Fibroblast of villous mesenchyme (primary cell): Measurements from ENCODE around the gene NT5DC4. TPM values are rescaled to one million over a fixed set of nuclear protein-coding genes. Genes with fewer than 3 reads are reported as not detected.

Experiments used
- DNase-seq: peaks from one replicate; pipeline ENCODE4 v3.0.0-alpha.2; 2010; ENCODE audit warnings: low read depth
- H3K4me3 ChIP-seq: 2 replicates; pipeline ENCODE4 v1.5.1; 2011; ENCODE audit warnings: low read depth, mild to moderate bottlenecking, low read length
- total RNA-seq: library from RNA; depleted of rRNA; stranded (reverse); fragments of >200 nt; gene quantifications from 2 replicates; pipeline ENCODE4 v1.2.3, GENCODE V29; 2012
- TF ChIP-seq, protein P1 (sequence below): IDR thresholded peaks from 2 replicates; pipeline ENCODE4 v1.5.1; 2012; ENCODE audit warnings: low read depth, mild to moderate bottlenecking, low read length; ENCODE audit not compliant: insufficient read depth

Gene NT5DC4
- total RNA-seq, 1 donor = not detected

DNA sequence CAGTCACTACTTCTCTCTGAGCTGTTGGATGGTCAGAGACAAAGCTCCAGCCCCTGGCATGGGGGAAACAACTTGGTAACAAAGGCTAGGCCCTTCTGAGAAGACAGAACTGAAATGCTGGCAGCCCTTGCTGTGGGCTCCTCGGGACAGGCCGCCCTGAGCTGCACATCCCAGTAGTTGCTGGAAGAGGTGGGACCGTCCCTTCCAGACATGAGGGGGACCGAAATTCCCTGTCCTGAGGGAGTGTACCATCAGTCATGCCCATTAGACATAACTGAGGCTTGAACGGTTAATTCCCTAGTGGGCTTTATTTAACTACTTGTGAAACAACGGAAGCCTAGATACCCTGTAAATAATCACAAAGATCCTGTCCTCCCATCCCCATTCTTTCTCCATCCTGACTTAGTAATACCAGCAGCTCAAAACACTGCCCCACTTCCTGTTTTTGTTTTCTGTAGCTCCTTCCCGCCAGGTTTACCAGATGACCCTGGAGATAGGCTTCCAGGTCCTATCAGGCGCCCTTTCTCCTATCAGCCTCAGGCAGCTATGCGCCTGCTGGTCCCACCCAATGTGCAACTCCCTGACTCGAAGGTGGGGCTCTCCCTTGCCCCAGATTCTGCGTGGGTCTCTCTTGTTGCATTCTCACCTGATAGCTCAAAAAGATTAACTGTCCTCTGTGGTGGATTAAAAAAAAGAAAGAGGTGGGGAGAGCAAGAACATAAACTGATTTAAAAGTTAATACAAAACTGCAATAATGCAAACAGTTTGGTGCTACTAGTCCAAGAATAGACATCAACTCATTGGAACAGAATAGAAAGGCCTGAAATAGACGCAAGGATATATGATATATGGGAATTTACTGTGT, 37.0 kb upstream of the NT5DC4 start:
- TF ChIP-seq, protein P1, sequence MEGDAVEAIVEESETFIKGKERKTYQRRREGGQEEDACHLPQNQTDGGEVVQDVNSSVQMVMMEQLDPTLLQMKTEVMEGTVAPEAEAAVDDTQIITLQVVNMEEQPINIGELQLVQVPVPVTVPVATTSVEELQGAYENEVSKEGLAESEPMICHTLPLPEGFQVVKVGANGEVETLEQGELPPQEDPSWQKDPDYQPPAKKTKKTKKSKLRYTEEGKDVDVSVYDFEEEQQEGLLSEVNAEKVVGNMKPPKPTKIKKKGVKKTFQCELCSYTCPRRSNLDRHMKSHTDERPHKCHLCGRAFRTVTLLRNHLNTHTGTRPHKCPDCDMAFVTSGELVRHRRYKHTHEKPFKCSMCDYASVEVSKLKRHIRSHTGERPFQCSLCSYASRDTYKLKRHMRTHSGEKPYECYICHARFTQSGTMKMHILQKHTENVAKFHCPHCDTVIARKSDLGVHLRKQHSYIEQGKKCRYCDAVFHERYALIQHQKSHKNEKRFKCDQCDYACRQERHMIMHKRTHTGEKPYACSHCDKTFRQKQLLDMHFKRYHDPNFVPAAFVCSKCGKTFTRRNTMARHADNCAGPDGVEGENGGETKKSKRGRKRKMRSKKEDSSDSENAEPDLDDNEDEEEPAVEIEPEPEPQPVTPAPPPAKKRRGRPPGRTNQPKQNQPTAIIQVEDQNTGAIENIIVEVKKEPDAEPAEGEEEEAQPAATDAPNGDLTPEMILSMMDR = no peak
- DNase-seq = no peak
- no peak overlapping the region for H3K4me3 ChIP-seq

DNA sequence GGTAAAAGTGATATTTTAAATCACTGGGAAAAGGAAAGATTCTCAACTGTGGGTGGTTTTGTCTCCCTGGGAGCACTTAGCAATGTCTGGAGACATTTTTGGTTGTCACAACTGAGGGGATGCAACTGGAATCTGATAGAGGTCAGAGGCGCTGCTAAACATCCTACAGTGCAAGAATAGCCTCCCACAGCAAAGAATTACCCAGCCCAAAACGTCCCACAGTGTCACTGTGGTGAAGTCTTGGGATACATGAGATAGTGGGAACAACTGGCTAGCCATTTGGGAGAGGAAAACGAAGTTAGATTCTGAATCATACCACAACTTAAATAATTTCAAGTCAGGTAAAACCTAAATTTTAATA, 36.4 kb upstream of the NT5DC4 start:
- no peak for DNase-seq
- H3K4me3 ChIP-seq = no peak overlapping the region
- TF ChIP-seq, protein P1 = no peak

DNA sequence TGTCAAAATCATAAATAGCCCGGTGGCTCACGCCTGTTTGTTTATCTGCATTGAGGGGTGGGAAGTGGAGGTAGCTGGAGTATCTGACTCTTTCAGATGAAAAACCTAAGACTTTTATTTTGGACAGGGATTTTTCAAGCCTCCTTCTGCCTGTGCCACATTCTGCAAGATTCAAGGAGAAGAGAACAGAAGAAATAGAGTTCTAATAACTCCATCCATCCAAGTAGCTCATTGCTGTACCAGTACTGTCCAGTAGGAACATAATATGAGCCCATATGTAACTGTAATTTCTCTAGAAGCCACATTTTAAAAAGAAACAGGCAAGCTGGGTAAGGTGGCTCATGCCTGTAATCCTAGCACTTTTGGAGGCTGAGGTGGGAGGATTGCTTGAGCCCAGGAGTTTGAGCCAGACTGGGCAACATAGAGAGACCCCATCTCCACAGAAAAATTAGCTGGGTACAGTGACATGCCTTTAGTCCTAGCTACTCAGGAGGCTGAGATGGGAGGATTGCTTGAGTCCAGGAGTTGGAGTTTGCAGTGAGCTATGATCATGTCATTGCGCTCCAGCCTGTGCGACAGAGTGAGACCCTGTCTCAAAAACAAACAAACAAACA, 35.4 kb upstream of the NT5DC4 start:
- H3K4me3 ChIP-seq = no peak overlapping the region
- TF ChIP-seq, protein P1 = peak; percentile 28
- no peak for DNase-seq

DNA sequence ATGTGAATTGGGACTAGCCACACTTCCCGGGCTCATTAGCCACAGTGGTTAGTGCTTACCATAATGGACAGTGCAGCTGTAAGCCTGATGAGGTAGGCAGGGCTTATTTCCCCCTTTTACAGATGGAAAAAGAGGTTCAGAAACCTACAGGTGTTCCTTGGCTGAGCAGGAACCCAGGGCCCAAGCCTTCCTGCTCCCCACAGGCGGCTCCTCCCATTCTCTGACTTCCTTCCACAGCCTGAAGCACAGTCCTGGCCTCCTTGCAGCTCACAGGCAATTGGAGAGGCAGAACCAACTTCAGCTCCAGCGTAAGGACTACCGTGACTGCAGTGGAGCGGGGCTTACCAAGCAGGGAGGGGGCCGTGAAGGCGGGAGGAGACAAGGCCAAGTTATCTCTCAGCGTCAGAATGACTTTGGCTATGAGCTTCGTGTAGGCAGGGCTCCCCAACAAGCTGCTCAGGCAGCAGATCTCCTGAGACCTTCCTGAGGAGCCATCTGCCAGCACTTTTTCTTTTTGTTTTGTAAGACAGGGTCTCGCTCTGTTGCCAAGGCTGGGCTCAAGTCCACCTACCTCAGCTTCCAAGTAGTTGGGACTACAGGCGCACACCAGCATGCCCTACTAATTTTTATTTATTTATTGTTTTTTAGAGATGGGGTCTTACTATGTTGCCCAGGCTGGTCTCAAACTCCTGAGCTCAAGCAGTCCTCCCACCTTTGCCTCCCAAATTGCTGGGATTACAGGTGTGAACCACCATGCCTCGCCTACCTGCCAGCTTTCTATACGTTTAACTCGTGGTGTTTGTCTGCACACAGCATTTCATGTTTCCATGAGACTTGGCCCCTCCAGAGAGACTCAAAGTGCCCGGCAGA, 34.2 kb upstream of the NT5DC4 start:
- no peak for DNase-seq
- TF ChIP-seq, protein P1 = no peak
- no peak overlapping the region for H3K4me3 ChIP-seq

DNA sequence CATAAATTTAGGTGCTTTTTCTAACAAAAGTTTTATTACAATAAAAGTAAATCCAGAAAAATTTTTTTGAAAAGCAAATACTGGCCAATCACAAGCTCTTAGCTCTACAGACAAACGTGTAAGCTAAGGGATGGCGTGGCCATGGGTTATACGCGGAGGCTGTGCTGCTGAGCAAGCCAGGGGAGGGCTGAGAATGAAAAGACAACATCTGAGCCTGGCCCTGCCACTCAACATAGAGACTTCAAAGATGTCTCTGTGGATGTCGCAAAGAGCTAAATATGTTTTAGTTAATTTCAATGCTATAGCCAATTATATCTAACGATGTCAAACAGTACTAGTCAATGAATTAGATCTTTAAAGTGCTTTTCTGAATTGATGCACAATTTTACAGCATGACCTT, 33.3 kb upstream of the NT5DC4 start:
- TF ChIP-seq, protein P1 = no peak
- DNase-seq = no peak
- no peak overlapping the region for H3K4me3 ChIP-seq

DNA sequence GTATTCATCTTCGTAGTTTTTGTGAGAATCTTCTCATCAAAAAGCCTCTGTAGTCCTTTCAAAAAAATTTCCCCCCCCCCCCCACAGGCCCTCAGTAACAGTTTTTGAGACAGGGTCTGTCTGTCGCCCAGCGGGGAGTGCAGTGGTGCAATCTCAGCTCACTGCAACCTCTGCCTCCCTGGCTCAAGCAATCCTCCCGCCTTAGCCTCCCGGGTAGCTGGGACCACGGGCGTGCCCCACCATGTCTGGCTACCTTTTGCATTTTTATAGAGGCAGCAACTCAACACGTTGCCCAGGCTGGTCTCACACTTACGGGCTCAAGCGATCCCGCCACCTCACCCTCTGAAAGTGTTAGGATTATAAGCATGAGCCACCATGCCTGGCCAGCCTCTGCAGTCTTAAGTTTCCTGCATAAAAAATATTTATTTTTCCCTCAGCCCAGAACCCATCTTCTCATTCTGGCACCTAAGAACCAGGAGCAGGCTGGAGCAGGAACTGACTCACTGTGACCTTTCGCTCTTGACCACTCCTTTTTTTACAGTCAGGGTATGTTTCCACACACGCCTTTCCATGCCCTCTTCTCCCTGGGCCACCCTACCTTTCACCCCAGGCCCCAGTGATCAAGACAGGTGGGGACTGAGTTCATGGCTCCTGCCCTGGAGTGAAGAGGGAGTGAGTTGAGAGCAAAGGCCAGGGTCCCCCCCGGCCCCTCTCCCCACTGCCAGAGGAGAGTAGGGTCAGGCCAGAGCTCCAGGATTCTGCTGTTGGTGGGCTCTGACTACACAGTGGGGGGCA, 32.5 kb upstream of the NT5DC4 start:
- TF ChIP-seq, protein P1 = no peak
- H3K4me3 ChIP-seq = no peak overlapping the region
- peak; percentile 40 for DNase-seq
